ENCODE measurements around the gene TNFRSF25.
A peak's percentile ranks its signal among the peaks of the same experiment; 100 is the strongest.

The TNFRSF25 gene

DNA sequence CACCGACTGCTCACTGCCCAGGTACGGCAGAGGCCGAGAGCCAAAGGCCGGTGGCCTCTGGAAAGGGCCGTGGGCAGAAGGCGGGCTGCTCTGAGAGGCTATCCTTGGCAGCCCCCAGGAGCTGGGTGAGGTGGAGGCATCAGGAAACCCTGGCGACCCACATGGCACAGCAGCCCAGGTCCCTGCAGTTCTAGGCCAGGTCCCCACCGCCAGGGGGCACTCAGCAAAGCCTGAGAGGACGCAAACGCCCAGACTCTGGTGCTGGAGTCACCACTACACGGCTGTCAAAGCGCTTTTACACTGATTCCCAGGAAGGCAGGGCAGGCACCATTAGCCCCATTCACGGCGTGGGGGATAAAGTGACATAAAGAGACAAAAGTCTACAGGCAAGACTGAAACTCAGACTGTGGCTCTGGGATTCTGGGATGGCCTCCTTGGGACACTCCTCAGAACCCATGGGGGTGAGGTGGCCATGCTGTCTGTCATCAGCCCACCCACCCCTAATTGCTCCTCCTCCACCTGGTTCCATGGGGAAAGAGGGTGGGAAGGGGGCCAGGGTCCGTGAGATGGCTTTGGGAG lies 20.5 kb upstream of the TNFRSF25 start:
- peak; percentile 70 for DNase-seq

- no peak for DNase-seq
These were observed 19.5 kb upstream of the TNFRSF25 start for GRCh38 chr1:6485168-6486101.

- no peak for DNase-seq
These were observed 18.8 kb upstream of the TNFRSF25 start for GRCh38 chr1:6484826-6485167.

DNA sequence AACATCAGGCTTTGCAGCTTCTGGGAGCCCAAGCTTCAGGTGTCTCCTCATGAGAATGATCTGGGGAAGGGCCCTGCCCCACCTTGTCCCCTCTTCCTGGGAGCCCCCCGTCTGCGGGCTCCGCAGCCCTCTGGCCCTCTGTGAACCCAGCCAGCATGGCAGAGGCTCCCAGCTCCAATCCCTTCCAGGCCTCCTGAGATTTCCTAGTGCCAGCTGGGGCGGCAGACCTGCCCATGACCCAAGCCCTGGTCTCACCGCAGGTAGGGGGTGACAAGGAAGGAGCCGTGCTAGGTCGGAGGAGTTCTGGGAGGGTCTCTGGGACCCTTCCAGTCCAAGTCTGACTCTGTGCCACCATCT lies 17.8 kb upstream of the TNFRSF25 start:
- DNase-seq, result no peak

GRCh38 chr1:6483017-6483760 lies 17.2 kb upstream of the TNFRSF25 start:
- DNase-seq, result no peak

DNA sequence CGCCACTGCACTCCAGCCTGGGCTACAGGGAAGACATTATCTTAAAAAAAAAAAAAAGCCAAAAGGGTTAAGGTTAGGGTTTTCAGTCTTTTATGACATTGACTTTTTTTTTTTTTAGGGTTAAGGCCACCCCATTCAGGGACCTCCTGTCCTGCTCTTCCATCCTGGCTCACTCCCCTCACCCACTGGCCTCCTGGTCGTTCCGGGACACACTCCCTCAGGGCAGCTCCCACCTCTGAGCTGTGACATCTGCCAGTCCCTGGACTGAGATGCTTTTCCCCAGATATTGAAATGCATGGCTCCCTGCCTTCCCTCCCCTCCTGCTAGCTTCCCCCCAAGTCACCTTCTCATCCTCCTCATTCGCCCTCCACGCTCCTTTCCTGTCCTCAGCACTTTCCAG lies 15.8 kb upstream of the TNFRSF25 start:
- DNase-seq, result no peak

DNA sequence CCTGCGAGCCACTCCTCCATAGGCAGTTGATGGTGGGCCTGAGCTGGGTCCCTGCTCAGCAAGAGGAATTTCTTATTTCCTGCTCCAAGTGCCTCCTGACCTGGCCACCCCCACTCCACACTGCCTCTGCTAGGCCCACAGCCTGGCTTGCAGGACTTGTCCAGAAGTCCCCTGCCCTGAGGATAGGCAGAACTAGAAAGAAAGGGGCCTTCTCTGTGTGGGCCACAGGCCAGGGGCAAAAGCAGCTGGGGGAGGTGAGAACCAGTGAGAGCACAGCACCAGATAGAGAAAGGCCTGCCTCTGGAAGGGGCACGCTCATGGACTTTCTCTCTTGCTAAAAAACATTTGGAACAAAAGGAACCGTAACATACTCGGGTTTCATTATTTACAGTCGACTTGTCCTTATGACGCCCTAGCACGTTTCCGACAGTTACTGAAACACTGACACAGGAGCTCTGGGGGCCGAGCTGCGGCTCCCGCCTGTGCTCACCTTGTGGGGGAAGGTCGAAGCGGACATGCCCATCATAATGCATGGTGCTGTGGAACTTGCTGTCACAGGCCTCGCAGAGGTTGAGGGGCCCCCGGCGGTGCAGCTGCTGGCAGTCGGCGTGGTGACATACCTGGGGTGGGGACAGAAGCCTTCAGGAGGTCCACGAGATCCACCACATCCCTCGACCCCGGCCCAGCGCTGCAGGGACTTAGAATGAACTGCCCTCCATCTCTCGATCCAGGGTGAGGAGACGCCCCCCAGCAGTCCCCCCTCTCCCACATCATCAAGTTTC lies 11.3 kb upstream of the TNFRSF25 start:
- no peak for DNase-seq

- no peak for DNase-seq
These were observed 10.5 kb upstream of the TNFRSF25 start for GRCh38 chr1:6476483-6476882.

DNA sequence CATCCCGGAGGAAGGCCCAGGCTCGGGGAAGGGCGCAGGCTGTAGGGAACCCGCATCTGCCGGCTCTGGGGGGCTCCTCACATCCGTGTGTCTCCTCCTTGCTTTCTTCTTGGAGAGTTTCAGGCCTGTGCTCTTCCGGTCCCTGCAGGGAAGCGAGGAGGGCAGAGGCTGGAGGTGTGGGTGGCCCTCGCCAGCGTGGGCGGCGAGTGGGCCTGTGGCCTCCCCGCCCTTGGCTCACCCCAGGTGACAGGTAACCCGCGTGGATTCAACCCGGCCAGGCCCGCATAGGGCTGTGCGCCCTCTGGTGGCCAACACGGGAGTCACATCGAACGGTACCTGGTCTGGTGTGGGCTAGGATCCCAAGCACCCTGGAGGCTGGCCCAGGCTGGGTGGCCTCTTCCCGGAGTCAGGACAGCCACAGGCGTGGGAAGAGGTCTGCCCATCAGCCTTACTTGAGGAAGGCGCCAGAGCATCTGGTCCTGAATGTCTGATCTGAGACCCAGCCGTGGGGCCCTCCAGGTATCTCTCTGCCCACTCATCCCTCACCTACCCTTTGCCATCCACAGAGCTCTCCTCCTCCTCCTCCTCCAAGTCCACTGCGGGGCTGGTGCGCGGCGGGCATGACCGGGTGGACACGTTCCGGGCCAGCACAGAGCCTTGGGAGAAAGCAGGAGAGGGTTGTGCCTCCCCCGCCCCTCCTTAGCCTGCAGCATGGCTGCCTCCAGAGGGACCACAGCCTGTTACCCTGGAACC lies 9.6 kb upstream of the TNFRSF25 start:
- peak; percentile 11 for DNase-seq

- DNase-seq, result no peak
These were observed 8.9 kb upstream of the TNFRSF25 start for GRCh38 chr1:6474815-6475282.

DNA sequence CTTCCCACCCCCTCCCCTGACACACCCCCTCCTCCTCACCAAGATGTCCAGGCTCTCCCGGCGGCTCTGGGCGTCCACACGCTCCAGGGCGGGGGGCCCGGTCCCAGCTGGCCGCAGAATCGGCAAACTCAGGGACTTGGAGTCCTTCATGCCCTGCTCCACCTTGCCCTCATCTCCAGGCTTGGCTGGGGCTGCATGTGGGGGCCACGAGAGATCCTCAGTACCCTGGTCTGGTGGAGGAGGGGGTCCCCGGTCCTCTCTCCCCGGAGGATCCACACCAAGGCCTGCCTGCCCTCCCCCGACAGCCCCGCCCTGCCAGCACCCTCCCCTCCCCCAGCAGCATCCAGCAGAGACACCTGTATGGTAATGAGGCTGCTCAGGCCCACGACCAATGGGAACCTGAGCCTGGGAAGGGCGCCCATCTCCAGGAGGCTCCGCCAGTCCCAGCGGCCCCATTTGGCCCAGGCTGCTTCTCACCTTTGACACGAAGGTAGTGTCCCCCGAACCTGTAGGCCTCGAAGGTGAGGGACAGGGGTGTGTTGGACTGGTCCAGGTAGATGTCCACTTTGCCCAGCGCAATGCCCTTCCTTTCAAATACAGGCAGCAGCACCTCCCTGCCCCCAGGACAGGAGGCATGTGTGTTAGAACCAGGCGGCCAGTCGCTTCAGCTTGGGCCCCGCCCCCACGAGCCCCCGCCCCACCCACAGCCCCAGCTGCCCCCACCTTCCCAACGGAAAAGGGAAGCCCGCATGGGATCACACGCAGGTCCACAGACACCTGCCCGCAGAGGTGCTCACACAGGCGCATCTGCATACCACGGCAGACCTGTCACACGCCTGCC lies 8.2 kb upstream of the TNFRSF25 start:
- DNase-seq, result no peak

- no peak for DNase-seq
These were observed 7.2 kb upstream of the TNFRSF25 start for GRCh38 chr1:6473156-6473555.

DNA sequence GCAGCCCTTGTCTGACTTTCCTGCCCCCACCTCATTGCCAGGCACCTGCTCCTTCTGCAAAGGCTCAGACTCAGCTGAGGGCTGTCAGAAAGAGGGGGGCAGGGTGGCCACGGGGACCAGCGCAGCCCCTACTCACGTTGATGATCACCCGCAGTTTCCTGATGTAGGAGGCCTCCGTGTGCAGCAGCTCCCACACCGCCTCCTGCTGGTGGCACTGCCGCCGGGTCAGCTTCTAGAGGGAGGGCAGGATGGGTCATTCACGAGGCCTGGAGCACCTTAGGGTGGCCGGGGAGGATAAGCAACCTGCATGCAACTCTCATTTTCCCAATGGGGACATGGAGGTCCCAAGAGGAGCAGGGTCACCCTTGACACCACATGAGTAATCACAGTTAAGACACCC lies 6.4 kb upstream of the TNFRSF25 start:
- no peak for DNase-seq

GRCh38 chr1:6471970-6472368 lies 6.0 kb upstream of the TNFRSF25 start:
- no peak for DNase-seq

- no peak for DNase-seq
These were observed 5.4 kb upstream of the TNFRSF25 start for GRCh38 chr1:6471086-6471969.

GRCh38 chr1:6470132-6471085 lies 4.4 kb upstream of the TNFRSF25 start:
- no peak for DNase-seq

DNA sequence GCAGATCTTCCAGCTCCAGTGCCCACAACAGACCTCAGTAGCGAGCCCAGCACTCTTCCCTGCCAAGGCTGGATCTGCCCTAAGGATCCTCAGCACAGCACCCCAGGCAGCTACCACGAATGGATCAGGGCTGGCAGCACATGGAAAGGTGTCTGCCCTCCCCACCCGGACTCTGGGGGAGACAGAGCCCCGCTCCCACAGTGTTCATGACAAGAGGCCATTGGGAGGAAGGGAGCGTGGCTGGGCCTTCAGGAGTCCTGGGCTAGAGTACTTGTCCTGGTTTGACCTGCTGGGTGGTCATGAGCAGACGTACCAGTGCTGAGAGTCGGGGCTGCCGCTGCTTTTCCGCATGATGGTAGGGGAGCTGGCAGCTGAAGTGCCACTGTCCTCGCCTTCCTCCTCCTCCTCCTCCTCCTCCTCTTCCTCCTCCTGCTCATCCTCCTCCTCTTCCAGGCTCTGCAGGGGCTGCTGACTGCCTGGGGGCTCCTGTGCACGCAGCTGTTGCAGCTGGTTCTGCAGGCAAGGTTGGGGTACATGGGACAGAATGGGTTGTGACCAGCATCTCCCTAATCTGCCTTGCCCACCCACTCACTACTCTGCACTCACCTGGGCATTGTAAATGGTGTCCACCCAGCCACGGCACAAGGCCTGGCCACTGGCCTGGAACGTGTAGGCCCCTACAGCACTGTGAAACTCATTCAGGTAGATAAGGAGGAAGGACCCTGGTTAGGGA lies 2.9 kb upstream of the TNFRSF25 start:
- DNase-seq, result no peak
